Esophagus muscularis mucosa (tissue), 4 donors: Measurements from ENCODE around the gene KRT40. TPM values are rescaled to one million over a fixed set of nuclear protein-coding genes. Genes with fewer than 3 reads are reported as not detected.

ENCODE experiments used
- DNase-seq: peaks from one replicate; pipeline ENCODE4 v3.0.0-alpha.2; 2017; ENCODE audit errors: extremely low spot score
- H3K27ac ChIP-seq, 4 donors: fragments of 200-600 bp; sonication (generic); replicated peaks in 1 of 4; 1 replicate in 3 of 4; 2 replicates in 1 of 4; pipeline ENCODE4 v1.5.1; 2016 to 2019; ENCODE audit warnings: mild to moderate bottlenecking in 1 of 4
- H3K27me3 ChIP-seq, 4 donors: fragments of 200-600 bp; sonication (generic); one replicate each; pipeline versions ENCODE4 v1.5.1 to v1.6.0; 2016 to 2019
- H3K36me3 ChIP-seq, 4 donors: fragments of 200-600 bp; sonication (generic); one replicate each; pipeline ENCODE4 v1.5.1; 2016 to 2019
- H3K4me1 ChIP-seq, 4 donors: fragments of 200-600 bp; sonication (generic); one replicate each; pipeline ENCODE4 v1.5.1; 2016 to 2019
- H3K4me3 ChIP-seq, 4 donors: fragments of 200-600 bp; sonication (generic); 1 replicate in 2 of 4; 2 replicates in 2 of 4; pipeline ENCODE4 v1.5.1; 2016 to 2019; ENCODE audit warnings: mild to moderate bottlenecking in 4 of 4, moderate library complexity in 1 of 4
- H3K9me3 ChIP-seq, 4 donors: fragments of 200-600 bp; sonication (generic); 1 replicate in 3 of 4; 2 replicates in 1 of 4; pipeline ENCODE4 v1.5.1; 2016 to 2019
- EP300 ChIP-seq: sonication (generic); formaldehyde crosslinking; IDR thresholded peaks from one replicate; pipeline ENCODE4 v1.6.1; 2017; ENCODE audit warnings: antibody characterized with exemption
- POLR2A ChIP-seq: fragments of 450-650 bp; IDR thresholded peaks from one replicate; pipeline ENCODE4 v1.6.1; 2017; ENCODE audit warnings: antibody characterized with exemption, moderate library complexity, mild to moderate bottlenecking, low read depth
- POLR2AphosphoS5 ChIP-seq, 2 donors: sonication (generic); formaldehyde crosslinking; IDR thresholded peaks; one replicate each; pipeline ENCODE4 v1.6.1; 2017; ENCODE audit warnings: antibody characterized with exemption in 2 of 2
- WGBS: methylation state at CpG from one replicate; pipeline ENCODE4 v1.1.5; 2018; 5-methylcytosine and 5-hydroxymethylcytosine counted together
- intact Hi-C: fragments of 100-400 bp; cut with DNase I; formaldehyde crosslinking; loops from one replicate; pipeline ENCODE4 v1.15.1; 2023
- total RNA-seq, 4 donors: library from RNA; depleted of rRNA; stranded (reverse); fragments of >200 nt; gene quantifications; one replicate each; pipeline versions ENCODE4 v1.1.0 to v1.2.1, GENCODE V29; 2016
- TF ChIP-seq, protein P1 (sequence below), 3 experiments: fragments of 200-600 bp in 2 of 3; fragments of 450-650 bp in 1 of 3; sonication (generic) in 2 of 3; IDR thresholded peaks; one replicate each; pipeline ENCODE4 v1.5.1; 2017 to 2019; ENCODE audit warnings: antibody characterized with exemption in 3 of 3, mild to moderate bottlenecking in 2 of 3, moderate library complexity in 1 of 3

Gene KRT40
- total RNA-seq, 4 donors from 2014 or later = not detected

DNA sequence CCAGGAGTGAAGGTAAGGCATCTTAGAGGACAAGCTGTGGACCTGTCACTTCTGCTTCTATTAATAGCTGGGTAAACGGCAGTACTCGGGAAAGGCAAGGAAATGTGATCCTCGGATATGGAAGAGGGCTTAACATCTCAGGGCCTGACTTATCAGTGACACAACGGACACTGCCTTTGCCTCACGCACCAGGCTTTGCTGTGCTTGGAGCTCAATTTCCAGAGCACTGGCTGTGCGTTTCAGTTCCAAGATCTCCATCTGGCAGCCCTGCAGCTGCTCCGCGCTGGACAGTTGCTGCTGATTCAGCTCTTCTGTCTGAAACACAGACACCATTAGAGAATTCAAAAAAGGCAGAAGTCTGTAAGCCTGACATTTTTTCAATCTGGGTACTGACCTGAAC is 3.5 kb downstream of the KRT40 start:
- 24% methylated on average over 8 of the region's 8 CpGs for whole genome bisulfite sequencing

DNA sequence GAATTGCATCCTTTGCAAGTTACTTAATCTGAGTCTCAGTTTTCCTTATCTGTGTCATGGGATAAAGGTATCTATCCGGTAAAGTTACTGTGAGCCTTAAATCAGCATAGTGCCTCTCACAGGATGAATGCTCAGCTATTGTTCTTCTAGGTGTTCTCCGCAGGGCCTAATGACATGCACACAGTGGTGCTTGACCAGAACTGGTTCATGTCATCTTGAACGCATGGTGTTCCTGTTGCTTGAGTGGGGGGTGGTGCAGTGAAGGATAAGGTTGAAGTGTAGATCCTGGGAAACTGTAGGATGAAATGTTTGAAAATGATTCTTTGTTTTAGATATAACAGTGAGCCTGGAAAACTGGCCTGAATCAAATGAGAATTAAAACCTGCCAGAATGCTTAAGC is 4.0 kb downstream of the KRT40 start:
- intact Hi-C loops = no loop called here
- 85% methylated on average over 3 of the region's 3 CpGs for WGBS
- no peak for DNase-seq
- Histone ChIP-seq H3K4me3 (no peak overlapping the region), H3K4me1 (peaks cover 6 to 10% (median 8%) of the 10 kb centered on the region in 4 donors), H3K9me3 (no peaks in the 10 kb centered on the region), H3K36me3 (no peaks in the 10 kb centered on the region), H3K27me3 (peaks cover 0 to 12% (median 0%) of the 10 kb centered on the region in 4 donors), H3K27ac (no peak overlapping the region)
- TF ChIP-seq, protein P1, sequence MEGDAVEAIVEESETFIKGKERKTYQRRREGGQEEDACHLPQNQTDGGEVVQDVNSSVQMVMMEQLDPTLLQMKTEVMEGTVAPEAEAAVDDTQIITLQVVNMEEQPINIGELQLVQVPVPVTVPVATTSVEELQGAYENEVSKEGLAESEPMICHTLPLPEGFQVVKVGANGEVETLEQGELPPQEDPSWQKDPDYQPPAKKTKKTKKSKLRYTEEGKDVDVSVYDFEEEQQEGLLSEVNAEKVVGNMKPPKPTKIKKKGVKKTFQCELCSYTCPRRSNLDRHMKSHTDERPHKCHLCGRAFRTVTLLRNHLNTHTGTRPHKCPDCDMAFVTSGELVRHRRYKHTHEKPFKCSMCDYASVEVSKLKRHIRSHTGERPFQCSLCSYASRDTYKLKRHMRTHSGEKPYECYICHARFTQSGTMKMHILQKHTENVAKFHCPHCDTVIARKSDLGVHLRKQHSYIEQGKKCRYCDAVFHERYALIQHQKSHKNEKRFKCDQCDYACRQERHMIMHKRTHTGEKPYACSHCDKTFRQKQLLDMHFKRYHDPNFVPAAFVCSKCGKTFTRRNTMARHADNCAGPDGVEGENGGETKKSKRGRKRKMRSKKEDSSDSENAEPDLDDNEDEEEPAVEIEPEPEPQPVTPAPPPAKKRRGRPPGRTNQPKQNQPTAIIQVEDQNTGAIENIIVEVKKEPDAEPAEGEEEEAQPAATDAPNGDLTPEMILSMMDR (IDR thresholded peaks at IDR 0.05) = no peak
- TF ChIP-seq POLR2A = no peak
- no peak for TF ChIP-seq EP300
- no peak for TF ChIP-seq POLR2AphosphoS5 (IDR thresholded peaks at IDR 0.05)

More for the DNA sequence above, 3.5 kb downstream of the KRT40 start:
- no peak for DNase-seq
- H3K27me3 ChIP-seq = peaks cover 0 to 12% (median 0%) of the 10 kb centered on the region in 4 donors
- no peak overlapping the region for H3K27ac ChIP-seq
- intact Hi-C loops = no loop called here
- H3K9me3 ChIP-seq = no peaks in the 10 kb centered on the region
- no peak overlapping the region for H3K4me3 ChIP-seq
- H3K36me3 ChIP-seq = no peaks in the 10 kb centered on the region
- peaks cover 6 to 10% (median 8%) of the 10 kb centered on the region in 4 donors for H3K4me1 ChIP-seq
- TF ChIP-seq POLR2AphosphoS5 (IDR thresholded peaks at IDR 0.05) = no peak
- no peak for TF ChIP-seq EP300
- no peak for TF ChIP-seq POLR2A
- TF ChIP-seq, protein P1 (IDR thresholded peaks at IDR 0.05) = no peak

DNA sequence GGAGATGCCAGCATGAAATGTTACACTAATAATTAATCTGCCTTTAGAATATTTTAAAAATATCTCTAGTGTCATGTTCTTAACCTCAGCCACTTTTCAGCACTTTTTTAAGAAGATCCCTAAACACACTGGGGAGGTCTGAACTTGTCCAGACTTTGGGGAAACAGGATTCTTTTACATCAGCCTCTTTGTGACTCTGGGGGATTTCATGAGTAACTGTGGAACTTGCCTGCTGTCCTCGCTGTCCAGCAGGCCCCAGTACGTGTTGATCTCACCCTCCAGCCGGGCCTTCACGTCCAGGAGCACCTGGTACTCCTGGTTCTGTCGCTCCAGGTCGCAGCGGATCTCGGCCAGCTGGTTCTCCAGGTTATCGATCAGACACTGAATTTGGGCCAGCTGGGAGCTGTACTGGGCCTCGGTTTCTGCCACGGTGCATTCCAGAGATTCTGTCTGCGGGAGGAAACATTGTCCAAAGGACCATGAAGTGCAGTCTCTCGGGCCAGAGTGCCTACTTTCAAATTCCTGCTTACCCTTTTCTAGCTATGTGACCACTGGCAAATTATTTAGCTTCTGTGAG is 5.5 kb downstream of the KRT40 start:
- Histone ChIP-seq H3K27me3 (peaks cover 0 to 12% (median 0%) of the 10 kb centered on the region in 4 donors), H3K9me3 (no peaks in the 10 kb centered on the region), H3K27ac (no peak overlapping the region), H3K4me1 (peaks cover 6 to 10% (median 8%) of the 10 kb centered on the region in 4 donors), H3K36me3 (no peaks in the 10 kb centered on the region), H3K4me3 (no peak overlapping the region)
- DNase-seq = no peak
- TF ChIP-seq, protein P1 (IDR thresholded peaks at IDR 0.05) = no peak
- no peak for TF ChIP-seq POLR2A
- no peak for TF ChIP-seq EP300
- TF ChIP-seq POLR2AphosphoS5 (IDR thresholded peaks at IDR 0.05) = no peak
- intact Hi-C loops = no loop called here
- 84% methylated on average over 11 of the region's 13 CpGs for WGBS

DNA sequence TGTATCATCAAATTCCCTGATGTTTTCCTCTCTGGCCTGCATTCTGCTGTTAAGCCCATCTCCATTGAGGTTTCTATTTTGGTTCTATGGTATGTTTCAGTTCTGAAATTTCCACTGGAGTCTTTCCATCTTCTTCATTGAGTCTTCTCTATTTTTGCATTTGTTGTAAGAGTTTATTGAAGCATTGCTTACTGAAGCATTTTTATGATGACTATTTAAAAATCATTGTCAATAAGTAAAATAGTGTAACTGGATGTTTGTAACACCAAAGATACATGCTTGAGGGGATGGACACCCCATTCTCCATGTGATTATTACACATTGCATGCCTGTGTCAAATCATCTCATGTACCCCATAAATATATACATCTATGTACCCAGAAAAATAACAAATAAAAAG is 8.6 kb downstream of the KRT40 start:
- H3K36me3 ChIP-seq = no peaks in the 10 kb centered on the region
- H3K27me3 ChIP-seq = peaks cover 0 to 12% (median 0%) of the 10 kb centered on the region in 4 donors
- H3K4me1 ChIP-seq = peaks cover 2 to 5% (median 3%) of the 10 kb centered on the region in 4 donors
- no peak for DNase-seq
- no peak overlapping the region for H3K27ac ChIP-seq
- intact Hi-C loops = no loop called here
- H3K9me3 ChIP-seq = peaks cover 0 to 4% (median 0%) of the 10 kb centered on the region in 4 donors
- TF ChIP-seq POLR2A (no peak), POLR2AphosphoS5 (IDR thresholded peaks at IDR 0.05) (no peak), EP300 (no peak)
- TF ChIP-seq, protein P1 (IDR thresholded peaks at IDR 0.05) = no peak
- no peak overlapping the region for H3K4me3 ChIP-seq

DNA sequence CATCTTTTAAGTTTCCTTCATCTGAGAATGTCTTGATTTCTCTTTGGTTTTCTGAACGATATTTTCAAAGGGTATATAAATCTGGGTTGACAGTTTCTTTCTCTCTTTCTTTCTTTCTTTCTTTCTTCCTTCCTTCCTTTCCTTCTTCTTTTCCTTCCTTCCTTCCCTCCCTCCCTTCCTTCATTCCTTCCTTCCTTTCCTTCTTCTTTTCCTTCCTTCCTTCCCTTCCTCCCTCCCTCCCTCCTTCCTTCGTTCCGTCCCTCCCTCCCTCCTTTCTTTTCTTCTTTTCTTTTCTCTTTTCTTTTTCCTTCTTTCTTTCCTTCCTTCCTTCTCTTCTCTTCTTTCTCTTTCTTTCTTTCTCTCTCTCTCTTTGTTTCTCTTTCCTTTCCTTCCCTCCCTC is 9.8 kb downstream of the KRT40 start:
- H3K27ac ChIP-seq = no peak overlapping the region
- no peak for TF ChIP-seq POLR2AphosphoS5 (IDR thresholded peaks at IDR 0.05)
- no peaks in the 10 kb centered on the region for H3K4me1 ChIP-seq
- intact Hi-C loops = no loop called here
- no peak for DNase-seq
- H3K36me3 ChIP-seq = no peaks in the 10 kb centered on the region
- peaks cover 0 to 12% (median 0%) of the 10 kb centered on the region in 4 donors for H3K27me3 ChIP-seq
- 88% methylated on average over 3 of the region's 3 CpGs for WGBS
- H3K4me3 ChIP-seq = no peak overlapping the region
- H3K9me3 ChIP-seq = peaks cover 0 to 4% (median 0%) of the 10 kb centered on the region in 4 donors
